Measurements from ENCODE around the gene BMI1. TPM values are rescaled to one million over a fixed set of nuclear protein-coding genes. Genes with fewer than 3 reads are reported as not detected.

Gene BMI1
- total RNA-seq, 1 experiment from 2014 or later, result 83.6 TPM

DNA sequence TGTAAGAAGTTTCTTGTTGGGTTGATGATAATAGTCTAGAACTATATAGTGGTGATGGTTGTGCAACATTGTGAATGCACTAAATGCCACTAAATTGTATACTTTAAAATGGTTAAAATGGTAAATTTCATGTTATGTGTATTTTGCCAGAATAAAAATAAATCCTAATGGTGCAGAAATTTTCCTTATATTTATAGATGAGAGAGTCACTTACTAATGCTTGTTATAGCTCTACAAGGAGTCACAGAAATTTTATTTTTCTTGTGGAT, 45.5 kb downstream of the BMI1 start:
- no peak for DNase-seq (ENCODE audit: low read depth)

DNA sequence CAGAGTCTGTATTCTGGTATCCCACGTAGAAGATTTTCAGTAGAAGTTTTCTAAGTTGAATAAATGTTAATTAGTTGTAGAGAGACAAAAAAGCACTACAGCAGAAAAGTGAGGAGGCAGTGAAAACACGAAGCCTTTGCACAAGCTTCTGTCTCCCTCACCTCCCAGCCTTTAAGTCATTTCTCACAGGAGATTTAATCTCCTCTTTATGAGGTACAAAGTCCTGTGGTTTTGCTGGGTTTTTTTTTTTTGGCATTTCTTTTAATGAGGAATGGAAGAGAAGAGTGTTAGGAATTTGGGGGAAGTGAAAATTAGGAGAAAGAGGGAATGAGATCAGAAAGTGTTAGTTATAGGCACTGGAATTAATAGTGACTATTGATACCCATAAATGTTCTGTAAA, 45.9 kb downstream of the BMI1 start:
- no peak for DNase-seq (ENCODE audit: low read depth)

DNA sequence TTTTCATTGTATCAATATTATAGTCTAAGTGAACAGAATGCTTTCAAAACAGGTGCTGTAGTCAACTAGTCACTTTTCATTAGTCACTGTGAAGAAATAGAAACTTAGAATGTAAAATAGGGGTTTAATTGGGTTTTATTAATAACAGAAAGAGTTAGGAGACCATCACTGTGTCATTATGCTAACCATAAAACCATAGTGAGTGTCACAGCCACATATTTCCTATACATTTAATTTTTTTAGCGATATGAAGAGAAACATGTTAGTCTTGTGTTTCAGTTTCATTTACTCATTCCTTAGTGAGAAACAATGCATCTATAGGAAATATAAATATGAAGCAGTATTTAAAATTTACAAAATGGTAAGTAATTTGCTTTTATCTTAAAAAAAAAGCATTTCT, 46.6 kb downstream of the BMI1 start:
- DNase-seq (ENCODE audit: low read depth), result no peak

DNA sequence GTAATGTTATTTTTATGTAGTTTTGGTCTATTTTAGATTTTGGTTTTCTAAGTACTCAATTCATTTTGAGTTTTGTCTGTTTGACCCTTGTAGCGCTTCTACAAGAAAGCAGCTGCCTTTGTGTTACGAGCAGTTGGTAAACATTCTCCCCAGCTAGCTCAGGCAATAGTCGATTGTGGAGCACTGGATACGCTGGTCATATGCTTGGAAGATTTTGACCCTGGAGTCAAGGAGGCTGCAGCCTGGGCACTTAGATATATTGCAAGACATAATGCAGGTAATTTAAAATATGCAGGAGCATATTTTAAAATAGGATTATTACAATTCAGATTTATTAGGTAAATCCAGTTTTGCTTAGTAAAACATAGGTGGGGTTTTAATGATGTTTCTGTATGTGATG, 47.5 kb downstream of the BMI1 start:
- no peak for DNase-seq (ENCODE audit: low read depth)

DNA sequence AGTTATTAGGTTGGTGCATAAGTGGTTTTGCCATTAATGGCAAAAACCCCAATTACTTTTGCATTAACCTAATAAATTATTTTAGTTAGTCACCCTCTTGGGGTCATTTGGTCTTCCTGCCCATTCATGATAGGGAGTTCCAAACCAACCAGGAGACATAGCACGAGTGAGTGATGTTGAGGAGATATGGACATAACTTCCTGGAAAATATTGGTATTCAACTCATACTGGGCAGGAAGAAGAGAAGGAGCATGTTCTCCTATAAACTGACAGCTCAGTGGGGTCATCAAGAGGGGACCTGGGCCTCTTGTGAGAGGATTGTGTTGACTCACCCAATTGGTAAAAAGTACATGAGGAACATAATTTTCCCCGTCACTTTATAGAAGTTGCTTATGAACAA, 48.1 kb downstream of the BMI1 start:
- no peak for DNase-seq (ENCODE audit: low read depth)

DNA sequence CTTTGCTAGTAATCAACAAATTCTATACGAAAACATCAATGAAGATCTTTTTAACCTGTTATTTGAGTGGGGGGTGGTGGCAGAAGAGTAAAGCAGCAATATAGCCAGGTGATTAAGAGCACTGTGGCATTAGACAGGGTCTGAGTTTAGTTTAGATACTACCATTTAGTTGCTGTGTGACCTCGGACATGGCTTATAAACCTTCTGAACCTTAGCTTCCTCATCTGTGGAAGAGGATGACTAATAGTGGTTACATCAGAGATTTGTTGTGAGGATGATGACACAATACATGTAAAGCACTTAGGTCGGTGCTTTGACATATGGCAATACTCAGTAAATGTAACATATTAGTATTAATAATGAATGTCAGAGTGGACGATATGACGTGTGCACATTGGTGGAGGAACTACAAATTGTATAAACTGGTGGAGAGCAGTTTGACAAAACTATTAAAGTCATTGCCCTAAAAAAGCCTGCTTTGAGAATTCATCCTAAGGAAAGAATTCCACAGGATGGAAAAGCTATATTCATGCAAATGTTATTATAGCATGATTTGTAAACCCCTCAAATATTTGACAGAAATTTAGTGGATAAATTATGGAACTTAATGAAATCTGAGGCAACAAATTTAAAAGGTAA, 48.7 kb downstream of the BMI1 start:
- peak; percentile 53 for DNase-seq (ENCODE audit: low read depth)

DNA sequence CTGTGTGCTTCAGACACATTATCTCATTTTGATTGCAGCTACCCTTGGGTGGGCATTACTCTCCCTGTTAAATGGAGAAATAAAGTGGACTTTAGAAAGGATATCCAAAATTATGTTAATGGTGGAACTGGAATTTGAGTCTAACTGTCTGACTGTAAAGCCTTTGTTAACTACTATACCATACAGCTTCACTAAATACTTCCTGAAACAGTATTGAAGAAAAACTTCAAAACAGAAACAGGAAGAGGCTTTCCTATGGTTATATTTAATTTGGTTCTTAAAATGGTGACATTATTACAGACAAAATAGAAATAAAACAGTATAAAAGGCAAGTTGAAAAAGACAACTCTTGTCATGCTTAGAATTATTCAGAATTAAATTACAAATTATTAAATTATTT, 49.4 kb downstream of the BMI1 start:
- DNase-seq (ENCODE audit: low read depth), result no peak

DNA sequence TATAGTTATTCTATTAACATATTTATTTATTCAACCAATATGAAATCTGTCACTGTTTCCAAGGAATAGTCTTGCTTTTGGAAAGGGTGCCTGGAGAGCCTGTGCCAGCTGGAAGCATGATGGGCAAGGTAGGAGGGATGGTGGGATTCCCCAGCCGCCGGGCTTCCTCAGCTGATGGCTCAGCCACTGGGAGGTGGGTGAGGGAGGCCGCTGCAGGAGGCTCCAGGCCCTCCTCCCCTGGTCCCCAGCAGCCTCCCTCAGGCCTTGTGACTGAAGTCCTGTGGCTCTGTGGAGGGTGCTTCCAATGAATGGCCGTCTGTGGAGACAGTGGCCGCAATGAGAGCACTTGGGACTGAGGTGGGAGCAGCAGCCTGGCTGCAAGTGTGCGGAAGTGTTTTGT, 51.4 kb downstream of the BMI1 start:
- no peak for DNase-seq (ENCODE audit: low read depth)

DNA sequence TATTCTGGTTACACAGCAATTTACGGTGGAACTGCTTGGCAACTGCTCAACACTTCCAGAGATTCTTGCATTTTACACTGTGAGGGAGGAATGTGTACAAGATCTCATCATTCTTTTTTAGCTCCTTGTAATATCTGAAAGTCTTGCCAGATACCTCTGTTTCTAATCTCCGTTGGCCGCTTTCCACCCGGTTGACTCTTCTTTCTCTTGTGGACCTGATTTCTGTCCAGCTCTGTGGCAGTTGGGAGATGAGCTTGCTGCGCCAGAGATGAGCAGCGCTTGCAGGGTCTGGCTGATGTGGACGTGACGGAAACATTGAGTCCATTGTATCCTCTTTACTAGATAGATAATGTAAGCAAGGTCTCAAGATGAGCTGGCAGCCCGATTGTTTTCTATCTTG, 52.0 kb downstream of the BMI1 start:
- no peak for DNase-seq (ENCODE audit: low read depth)

DNA sequence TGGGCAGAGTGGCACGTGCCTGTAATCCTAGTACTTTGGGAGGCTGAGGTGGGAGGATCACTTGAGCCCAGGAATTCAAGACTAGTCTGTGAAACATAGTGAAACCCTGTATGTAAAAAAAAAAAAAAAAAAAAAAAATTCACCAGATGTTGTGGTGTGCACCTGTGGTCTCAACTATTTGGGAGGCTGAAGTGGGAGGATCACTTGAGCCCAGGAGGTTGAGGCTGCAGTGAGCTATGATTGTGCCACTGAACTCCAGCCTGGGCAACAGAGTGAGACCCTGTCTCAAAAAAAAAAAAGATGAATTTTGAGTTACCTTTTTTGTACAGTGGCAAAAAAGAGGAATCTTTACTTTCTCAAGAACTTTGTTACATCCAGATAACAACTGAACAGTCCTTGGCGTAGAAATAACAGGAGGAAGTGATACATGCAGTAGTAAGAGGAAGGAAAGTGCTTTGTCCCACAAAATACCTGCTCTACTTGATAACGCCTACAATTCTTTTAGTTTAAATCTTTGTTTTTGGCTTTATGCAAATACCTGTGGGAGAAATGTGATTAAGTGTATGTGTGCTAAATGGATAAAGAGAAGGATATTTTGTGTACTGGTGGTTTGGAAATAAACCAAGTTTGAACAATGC, 53.7 kb downstream of the BMI1 start:
- DNase-seq (ENCODE audit: low read depth), result no peak

DNA sequence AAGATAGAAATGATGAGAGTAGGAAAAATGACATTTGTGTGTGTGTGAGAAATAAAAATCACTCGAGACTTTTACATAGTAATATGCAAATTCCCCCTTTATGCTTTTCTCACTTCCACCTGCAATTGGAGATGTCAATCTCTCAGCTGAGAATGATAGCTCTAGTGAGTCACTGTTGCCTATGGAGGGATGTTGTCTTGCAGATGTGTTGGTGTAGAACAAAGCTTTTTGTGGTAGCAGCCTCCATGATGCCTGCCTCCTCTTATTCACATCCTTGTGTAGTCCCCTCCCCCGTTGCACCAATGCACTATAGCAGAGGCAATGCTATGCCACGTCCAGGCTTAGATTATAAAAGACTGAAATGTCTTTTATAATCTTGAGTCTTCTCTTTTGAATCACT, 58.2 kb downstream of the BMI1 start:
- DNase-seq (ENCODE audit: low read depth), result peak; percentile 4

Small RNA genes within 50 kb of the gene (small RNA-seq; reads per million reads assigned to genes)
- not detected for gene AL158211.3

Other genes starting within 250 kb of the BMI1 start
- 0.29 TPM in 1 of 2 replicates, not detected in the other for gene EBLN1, start 103.1 kb upstream of the BMI1 start, total RNA-seq (2014; rRNA removed; shearing (Covaris generic))
- 60.6 and 68.4 TPM in 2 replicates for gene COMMD3, start 4.7 kb upstream of the BMI1 start, total RNA-seq (2014; rRNA removed; shearing (Covaris generic))
- not detected in 2 replicates for gene SPAG6, start 24.4 kb downstream of the BMI1 start, total RNA-seq (2014; rRNA removed; shearing (Covaris generic))